H9 (cell line): ENCODE data around the gene TLK1. TPM values are rescaled to one million over a fixed set of nuclear protein-coding genes. Genes with fewer than 3 reads are reported as not detected.

Source experiments
- DNase-seq: peaks from one replicate; pipeline ENCODE4 v3.0.0-alpha.2; 2017
- H2AFZ ChIP-seq: one replicate; pipeline ENCODE4 v1.6.1; 2013; ENCODE audit warnings: mild to moderate bottlenecking, low read length, control low read depth, moderate library complexity
- H2AK5ac ChIP-seq: 2 replicates; pipeline ENCODE4 v1.6.1; 2013; ENCODE audit warnings: low read length, control low read depth, mixed read lengths; ENCODE audit not compliant: insufficient read length
- H2BK120ac ChIP-seq: one replicate; pipeline ENCODE4 v1.6.1; 2013; ENCODE audit warnings: low read depth, mild to moderate bottlenecking, low read length, control low read depth, inconsistent platforms; ENCODE audit not compliant: poor library complexity, severe bottlenecking
- H2BK12ac ChIP-seq: 2 replicates; pipeline ENCODE4 v1.6.1; 2013; ENCODE audit warnings: low read length, control low read depth, mixed read lengths, low read depth; ENCODE audit not compliant: insufficient read length
- H2BK15ac ChIP-seq: 2 replicates; pipeline ENCODE4 v1.6.1; 2013; ENCODE audit warnings: low read depth, low read length, control low read depth
- H2BK20ac ChIP-seq: one replicate; pipeline ENCODE4 v1.6.1; 2013; ENCODE audit warnings: low read depth, mild to moderate bottlenecking, low read length, control low read depth, inconsistent platforms; ENCODE audit not compliant: poor library complexity, severe bottlenecking
- H2BK5ac ChIP-seq: 2 replicates; pipeline ENCODE4 v1.6.1; 2013; ENCODE audit warnings: low read length, control low read depth, mixed read lengths; ENCODE audit not compliant: insufficient read length
- H3K14ac ChIP-seq: 2 replicates; pipeline ENCODE4 v1.6.1; 2013; ENCODE audit warnings: low read length, control low read depth; ENCODE audit not compliant: insufficient read depth
- H3K18ac ChIP-seq: 2 replicates; pipeline ENCODE4 v1.6.1; 2013; ENCODE audit warnings: low read depth, mild to moderate bottlenecking, mixed read lengths, low read length, control low read depth; ENCODE audit not compliant: insufficient read length
- H3K23ac ChIP-seq: 2 replicates; pipeline ENCODE4 v1.6.1; 2013; ENCODE audit warnings: low read length, control low read depth, mixed read lengths, low read depth; ENCODE audit not compliant: insufficient read length
- H3K23me2 ChIP-seq: 2 replicates; pipeline ENCODE4 v1.6.1; 2013; ENCODE audit warnings: low read depth, mild to moderate bottlenecking, mixed read lengths, low read length, control low read depth; ENCODE audit not compliant: insufficient read length, poor library complexity, severe bottlenecking
- H3K27ac ChIP-seq: 2 replicates; pipeline ENCODE4 v1.5.1; 2013; ENCODE audit warnings: low read length, control low read depth, mixed read lengths, low read depth; ENCODE audit not compliant: insufficient read length
- H3K27me3 ChIP-seq: 2 replicates; pipeline ENCODE4 v1.6.1; 2013; ENCODE audit warnings: low read length, control low read depth, inconsistent platforms; ENCODE audit not compliant: insufficient read depth
- H3K4ac ChIP-seq: 2 replicates; pipeline ENCODE4 v1.6.1; 2013; ENCODE audit warnings: low read depth, mild to moderate bottlenecking, control low read depth, inconsistent platforms, low read length, moderate library complexity
- H3K4me1 ChIP-seq: 2 replicates; pipeline ENCODE4 v1.6.1; 2013; ENCODE audit warnings: low read length, control low read depth, inconsistent platforms; ENCODE audit not compliant: insufficient read depth
- H3K4me2 ChIP-seq: 2 replicates; pipeline ENCODE4 v1.6.1; 2013; ENCODE audit warnings: low read length, control low read depth, mixed read lengths; ENCODE audit not compliant: insufficient read length, insufficient read depth
- H3K56ac ChIP-seq: 2 replicates; pipeline ENCODE4 v1.6.1; 2013; ENCODE audit warnings: low read depth, mild to moderate bottlenecking, mixed read lengths, low read length, control low read depth; ENCODE audit not compliant: insufficient read length
- H3K79me1 ChIP-seq: 2 replicates; pipeline ENCODE4 v1.6.1; 2013; ENCODE audit warnings: low read depth, mild to moderate bottlenecking, moderate library complexity, low read length, control low read depth, inconsistent platforms; ENCODE audit not compliant: insufficient read depth, poor library complexity, severe bottlenecking
- H3K79me2 ChIP-seq: 2 replicates; pipeline ENCODE4 v1.6.1; 2013; ENCODE audit warnings: low read length, control low read depth, inconsistent platforms; ENCODE audit not compliant: insufficient read depth
- H3K9ac ChIP-seq: 2 replicates; pipeline ENCODE4 v1.6.1; 2013; ENCODE audit warnings: low read length, control low read depth, mixed read lengths; ENCODE audit not compliant: insufficient read length; ENCODE audit errors: extremely low read depth
- H3K9me3 ChIP-seq: one replicate; pipeline ENCODE4 v1.6.1; 2013; ENCODE audit warnings: low read depth, low read length, inconsistent platforms; ENCODE audit not compliant: control insufficient read depth
- H3T11ph ChIP-seq: one replicate; pipeline ENCODE4 v1.6.1; 2013; ENCODE audit warnings: mild to moderate bottlenecking, low read length, control low read depth, inconsistent platforms
- H4K20me1 ChIP-seq: one replicate; pipeline ENCODE4 v1.6.1; 2013; ENCODE audit not compliant: control insufficient read depth, insufficient read length, insufficient read depth
- H4K5ac ChIP-seq: 2 replicates; pipeline ENCODE4 v1.6.1; 2013; ENCODE audit warnings: low read depth, mild to moderate bottlenecking, mixed read lengths, low read length, control low read depth; ENCODE audit not compliant: insufficient read length
- H4K8ac ChIP-seq: replicated peaks from 2 replicates; pipeline ENCODE4 v1.6.1; 2013; ENCODE audit warnings: low read length, control low read depth, mixed read lengths, low read depth; ENCODE audit not compliant: insufficient read length
- H4K91ac ChIP-seq: 2 replicates; pipeline ENCODE4 v1.6.1; 2013; ENCODE audit warnings: low read depth, mild to moderate bottlenecking, moderate library complexity, mixed read lengths, low read length, control low read depth; ENCODE audit not compliant: insufficient read length
- H3K27ac Mint-ChIP-seq, 3 experiments: 2 replicates in 2 of 3; 3 replicates in 1 of 3; pipeline ENCODE4 v1.8.0; 2020 to 2021; ENCODE audit warnings: mixed read lengths in 3 of 3, mild to moderate bottlenecking in 1 of 3, moderate library complexity in 1 of 3
- H3K27me3 Mint-ChIP-seq: 2 replicates; pipeline ENCODE4 v1.8.0; 2021; ENCODE audit warnings: low read depth, mild to moderate bottlenecking, moderate library complexity, mixed read lengths
- H3K36me3 Mint-ChIP-seq, 3 experiments: 2 replicates in 2 of 3; 3 replicates in 1 of 3; pipeline ENCODE4 v1.8.0; 2020 to 2021; ENCODE audit warnings: low read depth in 3 of 3, mixed read lengths in 3 of 3; ENCODE audit not compliant: insufficient read depth in 1 of 3
- H3K4me1 Mint-ChIP-seq, 2 experiments: 2 replicates each; pipeline ENCODE4 v1.8.0; 2020; ENCODE audit warnings: mixed read lengths in 2 of 2
- H3K4me3 Mint-ChIP-seq, 2 experiments: 2 replicates in 1 of 2; 3 replicates in 1 of 2; pipeline ENCODE4 v1.8.0; 2020 to 2021; ENCODE audit warnings: mild to moderate bottlenecking in 2 of 2, mixed read lengths in 2 of 2, moderate library complexity in 1 of 2
- H3K9me3 Mint-ChIP-seq, 2 experiments: 2 replicates in 1 of 2; 3 replicates in 1 of 2; pipeline ENCODE4 v1.8.0; 2020; ENCODE audit warnings: mild to moderate bottlenecking in 2 of 2, mixed read lengths in 2 of 2, moderate library complexity in 1 of 2
- WGBS: extraction: QIAGEN DNeasy Blood & Tissue Kit; methylation state at CpG from one replicate; pipeline ENCODE4 v1.1.7; 2013; ENCODE audit warnings: missing lambda C conversion rate, low lambda C conversion rate, mixed read lengths; ENCODE audit not compliant: insufficient read length; ENCODE audit errors: extremely low coverage; 5-methylcytosine and 5-hydroxymethylcytosine counted together
- total RNA-seq: library from RNA; stranded (reverse); gene quantifications from 2 replicates; pipeline ENCODE4 v1.2.1, GENCODE V29; 2021
- TF ChIP-seq, protein P1 (sequence below): fragments of 200-600 bp; sonication (generic); conservative IDR thresholded peaks from 3 replicates; pipeline ENCODE4 v1.8.0; 2021; ENCODE audit warnings: antibody characterized with exemption, mild to moderate bottlenecking

Gene TLK1
- total RNA-seq, 1 experiment from 2014 or later, result 112 TPM

DNA sequence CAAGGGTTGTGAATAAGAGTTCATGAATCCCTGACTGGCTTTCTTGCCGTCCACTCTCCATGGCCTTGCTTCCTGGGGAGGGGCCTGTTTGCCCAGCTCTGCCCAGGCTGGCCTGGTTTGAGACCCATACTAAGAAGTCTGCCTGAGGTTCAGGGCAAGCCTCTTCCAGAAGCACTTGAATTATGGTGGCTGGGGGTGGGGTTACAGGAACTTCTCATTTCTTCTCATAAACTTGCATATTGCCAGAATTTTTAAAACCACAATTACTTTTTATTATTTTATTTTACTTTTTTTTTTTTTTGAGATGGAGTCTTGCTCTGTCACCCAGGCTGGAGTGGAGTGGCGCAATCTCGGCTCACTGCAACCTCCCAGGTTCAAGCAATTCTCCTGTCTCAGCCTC lies 189.6 kb downstream of the TLK1 start:
- peaks cover 32 to 41% of the 10 kb centered on the region in 2 experiments for H3K4me1 Mint-ChIP-seq
- H3K18ac ChIP-seq, result no peak overlapping the region
- H3K4me2 ChIP-seq, result no peak overlapping the region
- H3K14ac ChIP-seq, result no peak overlapping the region
- no peak for DNase-seq
- no peak overlapping the region for H2BK120ac ChIP-seq
- no peak overlapping the region for H4K91ac ChIP-seq
- no peak overlapping the region for H3K56ac ChIP-seq
- H3K27ac ChIP-seq, result no peak overlapping the region
- no peak overlapping the region for H2BK15ac ChIP-seq
- no peaks in the 10 kb centered on the region for H3K9me3 Mint-ChIP-seq
- TF ChIP-seq, protein P1, sequence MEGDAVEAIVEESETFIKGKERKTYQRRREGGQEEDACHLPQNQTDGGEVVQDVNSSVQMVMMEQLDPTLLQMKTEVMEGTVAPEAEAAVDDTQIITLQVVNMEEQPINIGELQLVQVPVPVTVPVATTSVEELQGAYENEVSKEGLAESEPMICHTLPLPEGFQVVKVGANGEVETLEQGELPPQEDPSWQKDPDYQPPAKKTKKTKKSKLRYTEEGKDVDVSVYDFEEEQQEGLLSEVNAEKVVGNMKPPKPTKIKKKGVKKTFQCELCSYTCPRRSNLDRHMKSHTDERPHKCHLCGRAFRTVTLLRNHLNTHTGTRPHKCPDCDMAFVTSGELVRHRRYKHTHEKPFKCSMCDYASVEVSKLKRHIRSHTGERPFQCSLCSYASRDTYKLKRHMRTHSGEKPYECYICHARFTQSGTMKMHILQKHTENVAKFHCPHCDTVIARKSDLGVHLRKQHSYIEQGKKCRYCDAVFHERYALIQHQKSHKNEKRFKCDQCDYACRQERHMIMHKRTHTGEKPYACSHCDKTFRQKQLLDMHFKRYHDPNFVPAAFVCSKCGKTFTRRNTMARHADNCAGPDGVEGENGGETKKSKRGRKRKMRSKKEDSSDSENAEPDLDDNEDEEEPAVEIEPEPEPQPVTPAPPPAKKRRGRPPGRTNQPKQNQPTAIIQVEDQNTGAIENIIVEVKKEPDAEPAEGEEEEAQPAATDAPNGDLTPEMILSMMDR, result no peak
- no peaks in the 10 kb centered on the region for H4K20me1 ChIP-seq
- H3K23me2 ChIP-seq, result no peaks in the 10 kb centered on the region
- H2BK12ac ChIP-seq, result no peak overlapping the region
- H3K79me2 ChIP-seq, result no peaks in the 10 kb centered on the region
- H3T11ph ChIP-seq, result no peak overlapping the region
- H2AK5ac ChIP-seq, result no peak overlapping the region
- no peak overlapping the region for H3K27ac Mint-ChIP-seq
- H4K8ac ChIP-seq, result no peak overlapping the region
- H3K4ac ChIP-seq, result no peak overlapping the region
- no peak overlapping the region for H3K4me3 Mint-ChIP-seq
- H3K4me1 ChIP-seq, result no peaks in the 10 kb centered on the region; the same call in 1 of the 2 replicates
- no peak overlapping the region for H4K5ac ChIP-seq
- no CpG with 5 or more reads among the region's 3 CpGs for WGBS
- no peaks in the 10 kb centered on the region for H3K27me3 ChIP-seq
- H2BK5ac ChIP-seq, result no peak overlapping the region
- no peaks in the 10 kb centered on the region for H3K79me1 ChIP-seq
- no peak overlapping the region for H3K23ac ChIP-seq
- H2BK20ac ChIP-seq, result no peak overlapping the region
- H3K36me3 Mint-ChIP-seq, result peaks cover 18 to 24% (median 21%) of the 10 kb centered on the region in 3 experiments
- no peaks in the 10 kb centered on the region for H3K9me3 ChIP-seq
- H3K9ac ChIP-seq, result no peak overlapping the region
- H2AFZ ChIP-seq, result no peak overlapping the region
- peaks cover 3% of the 10 kb centered on the region for H3K27me3 Mint-ChIP-seq
